ENCODE measurements around the gene VPS37D.

DNA sequence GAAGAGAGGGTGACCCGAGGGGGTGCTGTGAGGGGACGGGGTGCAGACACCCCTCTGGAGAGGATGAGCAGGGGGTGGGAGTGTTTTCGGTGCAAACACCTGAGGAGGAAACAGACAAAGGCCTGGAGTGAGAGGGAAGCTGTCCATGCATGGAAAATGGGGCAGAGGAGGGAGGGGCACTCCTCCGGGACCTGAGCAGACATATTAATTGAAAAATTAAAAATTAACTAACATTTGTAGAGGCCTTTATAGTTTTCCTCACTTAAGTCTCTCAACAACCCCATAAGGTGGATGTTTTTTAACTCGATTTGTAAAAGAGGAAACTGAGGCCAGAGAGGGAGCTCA is 1.2 kb downstream of the VPS37D start:
- TF ChIP-seq, protein P1, sequence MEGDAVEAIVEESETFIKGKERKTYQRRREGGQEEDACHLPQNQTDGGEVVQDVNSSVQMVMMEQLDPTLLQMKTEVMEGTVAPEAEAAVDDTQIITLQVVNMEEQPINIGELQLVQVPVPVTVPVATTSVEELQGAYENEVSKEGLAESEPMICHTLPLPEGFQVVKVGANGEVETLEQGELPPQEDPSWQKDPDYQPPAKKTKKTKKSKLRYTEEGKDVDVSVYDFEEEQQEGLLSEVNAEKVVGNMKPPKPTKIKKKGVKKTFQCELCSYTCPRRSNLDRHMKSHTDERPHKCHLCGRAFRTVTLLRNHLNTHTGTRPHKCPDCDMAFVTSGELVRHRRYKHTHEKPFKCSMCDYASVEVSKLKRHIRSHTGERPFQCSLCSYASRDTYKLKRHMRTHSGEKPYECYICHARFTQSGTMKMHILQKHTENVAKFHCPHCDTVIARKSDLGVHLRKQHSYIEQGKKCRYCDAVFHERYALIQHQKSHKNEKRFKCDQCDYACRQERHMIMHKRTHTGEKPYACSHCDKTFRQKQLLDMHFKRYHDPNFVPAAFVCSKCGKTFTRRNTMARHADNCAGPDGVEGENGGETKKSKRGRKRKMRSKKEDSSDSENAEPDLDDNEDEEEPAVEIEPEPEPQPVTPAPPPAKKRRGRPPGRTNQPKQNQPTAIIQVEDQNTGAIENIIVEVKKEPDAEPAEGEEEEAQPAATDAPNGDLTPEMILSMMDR (IDR thresholded peaks at IDR 0.05; ENCODE audit: low read length): no peak
- TF ChIP-seq EZH2phosphoT487 (IDR thresholded peaks at IDR 0.05; ENCODE audit: low read length): no peak
- no peak for TF ChIP-seq EZH2 (optimal IDR thresholded peaks at IDR 0.05; ENCODE audit: low read depth, low read length)
